ENCODE data around the gene SLC39A12. TPM values are rescaled to one million over a fixed set of nuclear protein-coding genes. Genes with fewer than 3 reads are reported as not detected.
A peak's percentile ranks its signal among the peaks of the same experiment; 100 is the strongest.

SLC39A12 gene
- total and polyA plus RNA-seq, 10 of the 15 experiments (the other 5 are each of a cell fraction or from before 2014, with no cell fraction given), result 0.47 to 1.5 (median 0.68) TPM; not detected in 1

- TF ChIP-seq IRF3 (IDR thresholded peaks at IDR 0.05), result no peak
- peak; percentile 69 for TF ChIP-seq RAD21 (IDR thresholded peaks at IDR 0.05; ENCODE audit: insufficient read depth, low read depth, low read length)
Observed at GRCh38 chr10:17910125-17910789, 41.5 kb upstream of the SLC39A12 start (continued).

GRCh38 chr10:17912754-17913153 is 39.0 kb upstream of the SLC39A12 start:
- RAD21 ChIA-PET (ENCODE audit: unreplicated experiment), result no interaction called here
- H4K20me1 ChIP-seq (ENCODE audit: control insufficient read depth, insufficient read depth), result no peaks in the 10 kb centered on the region
- no TSS peak for BruUV-seq (replicated peaks)
- intact Hi-C loops (cut with micrococcal nuclease; ENCODE audit: unreplicated experiment) (no loop called here), in situ Hi-C loops (cut with MboI) (no loop called here)
- no peaks in the 10 kb centered on the region for H3K4me1 ChIP-seq (ENCODE audit: control insufficient read depth, insufficient read depth, low read length)
- SMC1A ChIA-PET (ENCODE audit: uncharacterized antibody, unreplicated experiment), result no interaction called here
- POLR2A ChIA-PET, result no interaction called here
- no peaks in the 10 kb centered on the region for H3K36me3 ChIP-seq (ENCODE audit: control insufficient read depth in 2 of 2, insufficient read depth in 2 of 2, low read length in 1 of 2)
- DNase-seq (ENCODE audit: low read depth, low spot score) (no peak), ATAC-seq (no peak), FAIRE-seq (no peak)
- H3K9me3 ChIP-seq (replicated peaks; ENCODE audit: control insufficient read depth, insufficient read depth, low read length), result no peaks in the 10 kb centered on the region
- TF ChIP-seq IRF5 (IDR thresholded peaks at IDR 0.05; ENCODE audit: borderline replicate concordance) (no peak), ZBED1 (IDR thresholded peaks at IDR 0.05; ENCODE audit: borderline replicate concordance) (no peak)
- no peaks in the 10 kb centered on the region for H3K79me2 ChIP-seq (ENCODE audit: control insufficient read depth, insufficient read depth, low read length)
- H2AFZ ChIP-seq (ENCODE audit: control insufficient read depth, low read depth, low read length), result no peak overlapping the region
- H3K4me3 ChIP-seq, result no peak overlapping the region
- H3K9ac ChIP-seq (ENCODE audit: control insufficient read depth, insufficient read depth, low read length), result no peak overlapping the region
- CTCF ChIA-PET, result interaction anchor here (1.2 to 1.3 kb wide), 2 partner anchors 194 to 304 kb away, joined by 3 to 4 read pairs; no protein-coding TSS in a partner anchor
- H3K27ac ChIP-seq (ENCODE audit: control insufficient read depth, insufficient read depth), result no peak overlapping the region
- no peaks in the 10 kb centered on the region for H3K27me3 ChIP-seq (replicated peaks in 1 of 2; ENCODE audit: control insufficient read depth in 2 of 2, insufficient read depth in 2 of 2, low read length in 1 of 2)
- H3K4me2 ChIP-seq (ENCODE audit: control insufficient read depth, insufficient read depth), result no peak overlapping the region
- WGBS (ENCODE audit: insufficient coverage, insufficient replicate concordance, low lambda C conversion rate, missing lambda C conversion rate), result 15% methylated on average over 4 of the region's 4 CpGs
